GM18951 (cell line): ENCODE data around the gene AGAP1.

Experiments
- POLR2A ChIP-seq: IDR thresholded peaks from 4 replicates; pipeline ENCODE4 v1.6.1; 2011; ENCODE audit warnings: mild to moderate bottlenecking; ENCODE audit not compliant: insufficient read length, insufficient read depth; ENCODE audit errors: extremely low read depth
- in situ Hi-C: fragments of 300-500 bp; cut with MboI; formaldehyde crosslinking; loops from one replicate; pipeline ENCODE4 v1.12.0; 2022; ENCODE audit warnings: low sequenced_read_pairs, mixed read lengths, inconsistent platforms; ENCODE audit not compliant: unreplicated experiment

Gene AGAP1

DNA sequence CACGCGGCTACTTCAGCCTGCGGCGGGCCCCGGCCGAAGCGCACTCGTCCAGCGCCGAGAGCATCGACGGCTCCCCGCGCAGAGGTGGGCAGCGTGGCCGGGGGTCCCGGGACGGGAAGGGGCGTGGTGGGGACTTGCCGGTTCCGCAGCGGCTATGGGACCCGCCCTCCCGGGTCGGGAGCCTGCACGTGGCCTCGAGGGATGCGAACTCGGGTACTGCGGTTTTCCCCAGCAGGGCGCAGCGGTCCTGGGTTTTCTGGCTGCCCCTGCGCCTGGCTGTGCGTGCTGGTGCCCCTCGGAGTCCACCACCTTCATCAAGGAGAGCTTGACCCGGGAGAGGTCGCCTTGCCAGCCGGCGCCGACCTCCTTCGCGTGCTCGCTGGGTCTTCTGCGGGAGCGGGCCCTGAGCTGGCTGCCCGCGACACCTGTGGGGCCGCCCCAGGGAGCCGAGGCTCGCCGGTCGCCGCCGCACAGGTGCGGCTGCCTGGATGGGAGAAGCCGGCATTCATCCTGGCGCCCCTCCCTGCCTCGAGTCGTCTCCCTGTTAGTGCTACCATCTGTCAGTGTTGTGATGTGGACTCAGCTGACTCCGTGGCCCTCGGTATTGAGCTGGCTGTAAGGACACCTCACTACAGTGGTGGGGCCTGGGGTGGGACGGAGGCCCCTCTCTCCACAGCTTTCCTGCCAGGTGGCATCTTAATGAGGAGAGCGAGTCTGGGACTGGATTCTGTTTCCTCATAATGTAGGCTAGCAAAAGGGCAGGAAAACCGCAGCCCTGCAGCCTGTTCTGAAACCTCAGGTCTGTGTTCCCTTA is 177.3 kb downstream of the AGAP1 start:
- in situ Hi-C loops: no loop called here
- no peak for TF ChIP-seq POLR2A

DNA sequence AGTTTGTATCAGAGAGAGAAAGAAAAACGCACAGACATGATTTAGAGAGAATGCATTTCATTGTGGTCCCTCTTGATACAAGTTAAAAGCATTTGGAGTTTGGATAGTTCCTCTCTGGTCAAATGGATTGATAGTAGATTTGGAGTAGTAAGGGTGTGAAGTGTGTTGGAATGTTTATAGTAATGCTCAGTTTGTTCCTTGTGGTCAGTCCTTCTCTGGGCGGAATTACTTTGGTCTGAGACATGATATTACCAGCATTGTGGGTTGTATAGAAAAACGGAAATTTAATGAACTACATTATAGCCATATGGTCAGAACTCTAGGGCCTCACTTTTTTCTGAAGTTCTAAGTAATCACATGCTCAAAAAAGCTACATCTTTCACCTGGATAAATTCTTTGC is 178.9 kb downstream of the AGAP1 start:
- no peak for TF ChIP-seq POLR2A
- in situ Hi-C loops: no loop called here

DNA sequence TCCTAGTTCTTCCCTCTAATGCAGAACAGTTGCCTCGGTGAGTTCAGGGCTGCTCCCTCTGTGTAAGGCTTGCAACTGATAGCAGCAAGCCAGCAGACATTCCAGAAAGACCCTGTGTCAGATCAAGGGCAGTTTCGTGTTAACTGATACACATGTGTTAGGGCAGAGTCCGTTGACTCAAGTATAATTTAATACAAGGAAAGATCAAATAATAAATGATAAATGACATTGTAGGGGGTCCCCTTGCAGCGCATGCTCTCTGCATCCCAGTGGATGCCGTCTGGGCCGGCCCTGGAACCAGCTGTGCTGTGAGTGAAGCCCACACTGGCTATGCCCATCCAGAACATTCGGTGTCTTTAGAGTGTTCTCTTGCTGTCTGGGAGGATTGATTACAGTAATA is 180.3 kb downstream of the AGAP1 start:
- TF ChIP-seq POLR2A: no peak
- in situ Hi-C loops: no loop called here

DNA sequence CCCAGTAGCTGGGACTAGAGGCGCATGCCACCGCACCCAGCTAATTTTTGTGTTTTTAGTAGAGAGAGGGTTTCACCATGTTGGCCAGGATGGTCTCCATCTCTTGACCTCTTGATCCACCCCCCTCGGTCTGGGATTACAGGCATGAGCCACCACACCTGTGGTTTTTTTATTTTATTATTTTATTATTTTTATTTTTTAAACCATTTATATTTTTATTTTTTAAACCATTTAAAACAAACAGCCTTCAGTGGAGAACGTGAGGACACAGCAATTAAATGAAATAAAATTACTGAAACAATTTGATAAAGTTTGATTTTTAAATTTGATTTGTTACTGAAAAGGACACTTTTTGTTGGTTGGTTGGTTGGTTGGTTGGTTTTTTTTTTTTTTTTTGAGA is 181.0 kb downstream of the AGAP1 start:
- no peak for TF ChIP-seq POLR2A
- in situ Hi-C loops: no loop called here

DNA sequence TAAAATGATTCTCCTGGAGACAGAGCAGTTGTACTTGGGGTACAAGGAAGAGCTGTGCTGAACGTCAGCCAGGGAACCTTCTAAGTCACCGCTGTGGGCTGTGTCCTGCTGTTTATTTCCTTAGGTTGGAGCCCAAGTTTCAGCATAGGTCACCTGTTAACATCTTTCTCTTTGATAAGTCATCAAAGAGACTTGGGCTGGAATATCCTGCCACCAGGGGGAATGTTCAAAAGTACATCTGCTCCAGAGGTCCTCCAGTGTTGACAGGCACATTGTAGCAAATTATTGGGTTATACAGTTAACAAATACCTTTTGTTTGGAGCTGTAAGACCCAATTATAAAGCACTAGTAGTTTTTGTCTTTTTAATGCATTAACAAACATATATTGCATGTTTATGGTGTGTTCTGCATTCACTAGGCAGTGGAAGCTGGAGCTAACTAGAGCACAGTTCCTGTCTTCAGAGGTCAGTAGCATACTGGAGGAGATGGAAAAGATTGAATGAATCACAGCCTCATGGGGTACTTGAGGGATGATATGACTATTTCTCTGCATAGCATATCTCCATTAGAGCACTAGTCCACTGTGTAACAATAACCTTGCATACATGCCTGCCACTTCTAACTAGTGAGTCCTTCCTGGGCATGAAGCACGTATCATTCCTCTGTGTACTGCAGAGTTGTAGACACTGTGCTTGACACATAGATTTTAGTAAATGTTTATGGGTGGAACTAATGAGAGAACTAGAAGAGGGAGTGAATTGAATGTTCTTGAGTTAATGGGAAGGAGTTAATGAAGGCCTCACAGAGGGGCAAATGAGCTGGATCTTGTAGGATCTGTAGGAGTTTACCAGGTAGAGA is 182.1 kb downstream of the AGAP1 start:
- TF ChIP-seq POLR2A: no peak
- in situ Hi-C loops: no loop called here

DNA sequence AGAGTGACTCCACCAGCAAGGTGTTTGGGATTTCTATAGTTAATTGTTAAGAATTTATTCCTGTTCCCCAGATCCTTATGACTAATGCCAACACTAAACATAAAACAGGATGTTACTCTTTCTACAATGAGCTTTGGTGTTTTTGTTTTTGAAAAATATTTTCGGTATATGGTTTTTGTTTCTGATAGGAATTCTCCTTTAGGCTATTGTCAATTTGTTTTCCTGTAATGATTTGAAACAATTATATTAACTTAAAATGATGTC is 182.6 kb downstream of the AGAP1 start:
- in situ Hi-C loops: no loop called here
- no peak for TF ChIP-seq POLR2A

DNA sequence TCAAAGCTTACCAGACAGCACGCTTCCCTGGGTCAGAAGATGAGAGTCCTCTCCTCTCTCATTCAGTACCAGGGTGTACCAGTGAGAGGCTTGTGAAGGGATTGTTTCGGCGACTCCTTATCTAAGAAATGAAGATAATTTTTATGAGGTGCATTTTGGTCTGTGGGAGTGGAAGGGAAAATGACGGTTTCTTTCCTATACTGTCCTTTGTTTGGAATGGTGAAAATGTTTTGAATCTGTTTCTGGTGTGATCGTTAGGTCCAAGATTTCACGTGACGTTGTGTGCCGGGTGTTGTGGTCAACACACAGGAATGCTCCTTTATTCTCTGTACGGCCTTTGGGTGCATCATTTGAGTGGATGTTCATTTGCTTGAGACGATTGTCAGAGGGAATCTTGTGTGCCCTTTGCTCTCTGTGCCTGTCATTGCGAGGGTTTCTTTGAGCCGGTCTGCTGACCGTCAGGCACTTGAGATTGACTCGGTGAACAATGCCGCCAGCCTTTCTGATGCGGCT is 183.5 kb downstream of the AGAP1 start:
- TF ChIP-seq POLR2A: no peak
- in situ Hi-C loops: no loop called here

DNA sequence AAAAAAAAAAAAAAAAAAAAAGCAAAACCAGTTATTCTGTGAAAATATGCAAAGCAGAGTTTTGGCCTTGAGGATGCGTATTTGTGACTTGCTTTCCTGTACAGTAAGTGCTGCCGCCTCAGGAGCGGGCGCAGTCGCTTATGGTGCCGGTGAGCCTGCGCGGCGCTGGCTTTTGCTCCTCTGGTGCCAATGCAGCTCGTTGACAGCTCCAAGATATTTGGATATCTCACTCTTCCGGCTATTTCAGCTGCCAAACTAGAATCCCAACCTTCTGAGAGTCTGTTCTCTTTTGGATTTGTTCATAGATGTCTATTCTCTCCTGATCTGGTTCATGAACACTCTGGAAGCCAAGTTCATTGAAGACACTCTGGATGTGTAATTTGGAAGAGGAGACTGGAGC is 184.1 kb downstream of the AGAP1 start:
- in situ Hi-C loops: no loop called here

DNA sequence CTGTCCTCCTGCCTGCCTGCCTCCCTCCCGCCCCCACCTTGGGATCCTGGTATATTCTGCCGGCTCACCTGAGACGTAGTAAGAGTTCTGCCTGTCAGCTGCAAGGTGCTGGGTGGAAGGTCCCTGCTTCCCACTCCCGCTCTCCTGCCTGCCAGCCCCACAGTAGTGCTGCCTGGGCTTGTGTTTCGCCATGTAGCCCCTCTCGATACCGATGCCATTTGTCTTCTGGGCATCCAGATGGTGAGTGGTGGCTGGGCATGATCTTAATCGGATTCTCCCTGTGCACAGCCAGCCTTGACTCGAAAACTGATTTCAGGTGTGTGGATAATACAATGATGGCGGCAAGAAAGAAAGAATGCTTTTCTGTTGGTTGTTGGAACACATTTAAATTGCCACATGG is 184.9 kb downstream of the AGAP1 start:
- TF ChIP-seq POLR2A: no peak
- in situ Hi-C loops: no loop called here

More for the DNA sequence above, 184.1 kb downstream of the AGAP1 start:
- no peak for TF ChIP-seq POLR2A

DNA sequence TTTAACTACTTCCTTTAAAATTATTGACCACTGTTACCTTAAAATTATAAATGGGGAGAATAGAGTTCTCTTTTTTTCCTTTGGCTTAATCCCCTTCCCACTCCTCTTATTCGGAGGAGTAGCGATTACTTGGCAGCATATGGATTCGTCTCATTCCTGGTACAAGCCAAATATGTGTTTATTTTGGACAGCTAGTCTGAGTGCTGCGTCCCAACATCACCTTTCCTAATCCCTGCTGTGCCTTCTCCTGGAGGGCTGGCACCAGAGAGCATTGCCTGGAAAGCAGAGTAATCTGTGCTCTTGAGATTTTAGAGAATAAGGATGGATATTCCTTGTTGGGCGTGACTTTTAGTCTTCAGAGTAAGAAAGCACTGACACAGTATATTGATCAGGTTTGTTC is 185.6 kb downstream of the AGAP1 start:
- in situ Hi-C loops: no loop called here
- no peak for TF ChIP-seq POLR2A

DNA sequence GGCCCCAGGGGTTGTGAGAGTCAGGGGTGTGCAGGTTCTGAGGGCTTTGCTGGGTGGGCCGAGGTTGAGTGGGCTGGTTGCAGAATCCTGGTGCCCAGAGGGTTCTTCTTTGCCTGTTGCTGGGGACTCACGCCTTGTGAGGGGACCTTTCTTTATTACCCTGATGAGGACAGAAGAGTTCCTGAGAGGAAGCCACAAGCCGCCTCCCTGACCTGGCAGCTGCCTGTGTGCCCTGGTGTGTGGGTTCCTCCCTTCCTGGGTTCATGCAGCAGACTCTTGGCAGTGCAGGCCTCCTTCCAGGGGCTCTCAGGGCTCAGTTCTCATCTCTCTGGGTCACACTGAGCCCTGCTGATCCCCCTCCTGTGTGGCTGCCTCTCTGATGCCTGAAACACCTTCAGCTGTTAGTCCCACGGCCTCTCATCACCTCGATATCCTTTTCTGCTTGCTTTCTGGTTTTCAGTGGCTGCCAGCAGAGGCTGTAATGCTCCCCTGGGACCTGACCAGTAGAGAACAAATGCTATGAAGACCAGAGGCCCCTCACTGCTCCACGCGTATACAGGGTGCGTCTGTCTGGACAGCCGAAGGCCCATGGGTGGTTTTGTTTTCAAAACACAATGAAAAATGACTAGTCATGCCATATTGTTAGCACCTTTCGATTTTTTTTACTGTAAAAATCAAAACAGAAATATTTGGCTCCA is 191.3 kb downstream of the AGAP1 start:
- TF ChIP-seq POLR2A: no peak
- in situ Hi-C loops: no loop called here

DNA sequence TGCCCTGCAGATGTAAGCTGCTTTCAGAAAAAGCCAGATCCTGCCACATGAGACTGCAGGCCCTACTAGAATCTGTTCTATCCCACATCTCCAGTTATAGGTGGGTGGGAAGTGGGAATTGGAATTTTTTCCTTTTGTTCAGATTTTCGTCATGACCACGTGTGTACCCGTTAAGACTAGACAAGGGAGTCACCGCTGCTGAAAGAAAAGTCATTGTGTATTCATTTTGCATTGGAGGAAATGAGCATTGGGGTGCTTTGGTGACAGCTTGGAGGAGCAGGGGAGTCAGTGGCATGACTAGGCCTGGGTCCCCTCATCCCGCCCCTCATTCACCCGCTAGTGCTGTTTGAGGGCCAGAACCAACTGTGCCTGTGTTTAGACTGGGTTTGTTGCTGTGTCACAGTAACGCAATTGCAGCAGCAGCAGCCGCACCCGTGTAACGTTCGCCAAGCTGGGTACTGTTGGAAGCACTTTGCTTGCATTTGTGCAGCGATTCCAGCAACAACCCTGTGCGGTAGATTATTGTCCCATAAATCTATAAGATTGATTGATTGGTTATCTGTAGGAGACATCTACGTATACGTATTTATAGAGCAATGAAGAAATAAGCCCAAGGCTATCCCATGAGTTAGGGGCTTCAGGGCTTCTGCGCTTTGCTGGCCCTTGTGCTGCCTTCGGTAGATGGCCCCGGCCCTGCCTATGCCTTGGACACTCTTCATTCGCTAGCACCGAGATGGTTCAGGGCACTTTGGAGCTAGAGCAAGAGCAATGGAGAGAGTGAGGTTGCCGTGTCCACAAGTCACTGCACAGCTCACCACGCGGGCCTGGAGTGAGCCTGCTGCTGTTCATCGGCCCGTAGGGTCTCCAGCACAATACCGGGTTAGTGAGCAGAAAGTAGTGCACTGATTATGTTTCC is 194.9 kb downstream of the AGAP1 start:
- TF ChIP-seq POLR2A: no peak
- in situ Hi-C loops: no loop called here
